CD14-positive monocyte (primary cell): ENCODE results near the gene LAMB4. TPM values are rescaled to one million over a fixed set of nuclear protein-coding genes. Genes with fewer than 3 reads are reported as not detected.

Experiments
- DNase-seq, 3 donors: peaks; one replicate each; pipeline ENCODE4 v3.0.0-alpha.2; 2011 to 2022
- H2AFZ ChIP-seq: 2 replicates; pipeline ENCODE4 v1.6.0; 2012; ENCODE audit warnings: mild to moderate bottlenecking, low read depth, low read length, inconsistent platforms; ENCODE audit not compliant: insufficient read depth, poor library complexity, severe bottlenecking
- H3K27ac ChIP-seq, 2 donors: 1 replicate in 1 of 2; 2 replicates in 1 of 2; pipeline ENCODE4 v1.5.1; 2012 to 2013; ENCODE audit warnings: low read length in 2 of 2, control low read depth in 1 of 2, inconsistent platforms in 1 of 2, low read depth in 1 of 2, mild to moderate bottlenecking in 1 of 2
- H3K27me3 ChIP-seq, 2 donors: one replicate each; pipeline versions ENCODE4 v1.6.0 to v1.6.1; 2011 to 2013; ENCODE audit warnings: low read length in 2 of 2; ENCODE audit not compliant: control insufficient read depth in 2 of 2, insufficient read depth in 2 of 2
- H3K36me3 ChIP-seq, 2 donors: replicated peaks in 1 of 2; 1 replicate in 1 of 2; 2 replicates in 1 of 2; pipeline versions ENCODE4 v1.5.1 to v1.6.1; 2012 to 2013; ENCODE audit warnings: low read length in 2 of 2, control low read depth in 1 of 2, inconsistent platforms in 1 of 2, mild to moderate bottlenecking in 1 of 2; ENCODE audit not compliant: insufficient read depth in 2 of 2, control insufficient read depth in 1 of 2
- H3K4me1 ChIP-seq, 2 donors: 1 replicate in 1 of 2; 2 replicates in 1 of 2; pipeline versions ENCODE4 v1.5.1 to v1.6.1; 2012 to 2013; ENCODE audit warnings: low read length in 2 of 2, control low read depth in 1 of 2, inconsistent platforms in 1 of 2, mild to moderate bottlenecking in 1 of 2, moderate library complexity in 1 of 2; ENCODE audit not compliant: insufficient read depth in 2 of 2, control insufficient read depth in 1 of 2
- H3K4me2 ChIP-seq: replicated peaks from 2 replicates; pipeline ENCODE3; 2012; ENCODE audit warnings: low read length, moderate library complexity, mild to moderate bottlenecking; ENCODE audit not compliant: poor library complexity, severe bottlenecking; ENCODE audit errors: extremely low read depth
- H3K4me3 ChIP-seq, 3 experiments: fragments of 200-600 bp in 1 of 3; sonication (generic) in 1 of 3; replicated peaks in 1 of 3; 1 replicate in 2 of 3; 2 replicates in 1 of 3; pipeline ENCODE4 v1.5.1; 2011 to 2013; ENCODE audit warnings: low read length in 3 of 3, mild to moderate bottlenecking in 3 of 3, control low read depth in 2 of 3, low read depth in 2 of 3, inconsistent platforms in 1 of 3, moderate library complexity in 1 of 3
- H3K79me2 ChIP-seq: 2 replicates; pipeline ENCODE4 v1.6.0; 2012; ENCODE audit warnings: mild to moderate bottlenecking, control low read depth, inconsistent platforms, low read length, moderate library complexity; ENCODE audit not compliant: insufficient read depth
- H3K9ac ChIP-seq: 2 replicates; pipeline ENCODE4 v1.6.0; 2017; ENCODE audit warnings: low read length, mild to moderate bottlenecking; ENCODE audit not compliant: insufficient read depth, poor library complexity, severe bottlenecking
- H3K9me3 ChIP-seq, 2 donors: replicated peaks in 1 of 2; 1 replicate in 1 of 2; 2 replicates in 1 of 2; pipeline versions ENCODE4 v1.5.1 to v1.6.1; 2012 to 2013; ENCODE audit warnings: low read length in 2 of 2, control low read depth in 1 of 2; ENCODE audit not compliant: control insufficient read depth in 1 of 2, insufficient read depth in 1 of 2
- H4K20me1 ChIP-seq: 2 replicates; pipeline ENCODE4 v1.6.0; 2012; ENCODE audit warnings: mild to moderate bottlenecking, low read length, control low read depth, moderate library complexity; ENCODE audit not compliant: insufficient read depth
- H3K27ac Mint-ChIP-seq, 7 donors: one replicate each; pipeline ENCODE4 v1.8.0; 2020; ENCODE audit warnings: mild to moderate bottlenecking in 7 of 7, mixed read lengths in 7 of 7, moderate library complexity in 6 of 7, inconsistent platforms in 2 of 7
- H3K27me3 Mint-ChIP-seq, 3 donors: one replicate each; pipeline ENCODE4 v1.8.0; 2021 to 2022; ENCODE audit warnings: low read depth in 3 of 3, mild to moderate bottlenecking in 3 of 3, mixed read lengths in 3 of 3, moderate library complexity in 3 of 3, inconsistent platforms in 1 of 3
- H3K36me3 Mint-ChIP-seq, 2 donors: one replicate each; pipeline ENCODE4 v1.8.0; 2020; ENCODE audit warnings: mixed read lengths in 2 of 2, inconsistent platforms in 1 of 2, mild to moderate bottlenecking in 1 of 2
- H3K4me1 Mint-ChIP-seq: one replicate; pipeline ENCODE4 v1.8.0; 2020; ENCODE audit warnings: mild to moderate bottlenecking, mixed read lengths
- H3K4me3 Mint-ChIP-seq, 2 donors: one replicate each; pipeline ENCODE4 v1.8.0; 2020; ENCODE audit warnings: mild to moderate bottlenecking in 2 of 2, mixed read lengths in 2 of 2, moderate library complexity in 1 of 2
- H3K9me3 Mint-ChIP-seq, 7 donors: one replicate each; pipeline ENCODE4 v1.8.0; 2020 to 2022; ENCODE audit warnings: mixed read lengths in 7 of 7, mild to moderate bottlenecking in 6 of 7, moderate library complexity in 6 of 7, inconsistent platforms in 2 of 7
- CTCF ChIP-seq: fragments of 200-600 bp; IDR thresholded peaks from one replicate; pipeline ENCODE4 v1.8.0; 2022; ENCODE audit warnings: antibody characterized with exemption, mild to moderate bottlenecking
- WGBS: methylation state at CpG from one replicate; pipeline ENCODE4 v1.1.5; 2013; ENCODE audit warnings: missing lambda C conversion rate; ENCODE audit not compliant: insufficient coverage; 5-methylcytosine and 5-hydroxymethylcytosine counted together
- intact Hi-C, 2 donors: fragments of 100-400 bp; cut with micrococcal nuclease; formaldehyde crosslinking; loops; one replicate each; pipeline versions ENCODE4 v1.15.0 to v1.15.1; 2023
- polyA minus RNA-seq: library from RNA; depleted of rRNA, polyadenylated mRNA; stranded (reverse); fragments of >200 nt; gene quantifications from 2 replicates; pipeline ENCODE4 v1.2.3, GENCODE V29; 2012
- polyA plus RNA-seq, 3 donors: library from polyadenylated mRNA; depleted of rRNA in 1 of 3; unstranded in 2 of 3; stranded (reverse) in 1 of 3; fragments of 300-500 nt in 2 of 3; fragments of >200 nt in 1 of 3; fragmentation: Illumina TruSeq in 2 of 3; gene quantifications; 1 replicate in 2 of 3; 2 replicates in 1 of 3; pipeline ENCODE4 v1.2.3, GENCODE V29; 2012 to 2021
- total RNA-seq, 12 experiments: library from RNA in 1 of 12; stranded (reverse) in 1 of 12; fragments of 120-200 nt in 1 of 12; gene quantifications; one replicate each; pipeline ENCODE4 v1.2.4 and lab custom pipeline; 2013 to 2026; ENCODE audit warnings: mixed read lengths in 6 of 12, inconsistent platforms in 1 of 12

Gene LAMB4
- 0.06 TPM for total RNA-seq (2013)
- polyA plus RNA-seq (not detected), polyA minus RNA-seq (not detected in 2 replicates), total RNA-seq (lab: John Stamatoyannopoulos, UW) (0 to 2.4 (median 0.08) reads per million in 11 experiments)

GRCh38 chr7:108130261-108130660 is at the start of gene LAMB4:
LAMB4 (minus strand) TSS chr7:108130361; CDS start chr7:108123164, 7,197 bp downstream.
- peaks cover 0 to 3% (median 0%) of the 10 kb centered on the region in 7 donors for H3K9me3 Mint-ChIP-seq
- intact Hi-C loops: no loop called here
- Histone ChIP-seq H3K27ac (no peak within 1 kb of the TSS), H3K4me3 (no peak within 1 kb of the TSS), H4K20me1 (no peaks in the 10 kb centered on the region), H3K9me3 (no peaks in the 10 kb centered on the region), H3K4me1 (peaks cover 1 to 3% of the 10 kb centered on the region in 2 donors), H3K27me3 (no peaks in the 10 kb centered on the region), H3K36me3 (no peaks in the 10 kb centered on the region), H3K79me2 (no peaks in the 10 kb centered on the region), H2AFZ (no peak within 1 kb of the TSS), H3K4me2 (no peak within 1 kb of the TSS), H3K9ac (no peak within 1 kb of the TSS)
- H3K27ac Mint-ChIP-seq: no peak within 1 kb of the TSS
- peaks cover 0 to 1% (median 0%) of the 10 kb centered on the region in 3 donors for H3K27me3 Mint-ChIP-seq
- H3K4me1 Mint-ChIP-seq: peaks cover 4% of the 10 kb centered on the region
- TF ChIP-seq CTCF: no peak
- H3K36me3 Mint-ChIP-seq: no peaks in the 10 kb centered on the region
- WGBS: 83% methylated on average over 1 of the region's 3 CpGs
- no peak for DNase-seq
- no peak within 1 kb of the TSS for H3K4me3 Mint-ChIP-seq

GRCh38 chr7:108178398-108178797 is 48.2 kb upstream of the LAMB4 start:
- H3K4me2 ChIP-seq: no peak overlapping the region
- Mint-ChIP-seq H3K4me3 (no peak overlapping the region), H3K9me3 (no peaks in the 10 kb centered on the region), H3K36me3 (no peaks in the 10 kb centered on the region), H3K27ac (no peak overlapping the region), H3K27me3 (peaks cover 0 to 10% (median 5%) of the 10 kb centered on the region in 3 donors), H3K4me1 (no peaks in the 10 kb centered on the region)
- no peak for DNase-seq
- no peak overlapping the region for H3K4me3 ChIP-seq
- no peaks in the 10 kb centered on the region for H3K79me2 ChIP-seq
- no peak overlapping the region for H2AFZ ChIP-seq
- no peaks in the 10 kb centered on the region for H3K27me3 ChIP-seq
- no peaks in the 10 kb centered on the region for H3K36me3 ChIP-seq
- H3K27ac ChIP-seq: no peak overlapping the region
- H3K9me3 ChIP-seq: no peaks in the 10 kb centered on the region
- H3K4me1 ChIP-seq: no peaks in the 10 kb centered on the region
- no peak for TF ChIP-seq CTCF
- WGBS: 38% methylated on average over 2 of the region's 3 CpGs
- H3K9ac ChIP-seq: no peak overlapping the region
- H4K20me1 ChIP-seq: no peaks in the 10 kb centered on the region
- intact Hi-C loops: no loop called here
